Breast epithelium (tissue), 4 donors: ENCODE measurements around the gene ADAMTSL3. TPM values are rescaled to one million over a fixed set of nuclear protein-coding genes. Genes with fewer than 3 reads are reported as not detected.

Experiments used
- DNase-seq, 2 donors: peaks; one replicate each; pipeline ENCODE4 v3.0.0-alpha.2; 2019; ENCODE audit warnings: low spot score in 2 of 2
- H3K27ac ChIP-seq, 2 donors: fragments of 200-600 bp; sonication (generic) in 1 of 2; one replicate each; pipeline ENCODE4 v1.5.1; 2016 to 2019; ENCODE audit warnings: mild to moderate bottlenecking in 1 of 2
- H3K27me3 ChIP-seq, 2 donors: fragments of 200-600 bp; sonication (generic) in 1 of 2; one replicate each; pipeline versions ENCODE4 v1.5.1 to v1.6.0; 2017 to 2019; ENCODE audit warnings: control low read depth in 1 of 2, mild to moderate bottlenecking in 1 of 2
- H3K36me3 ChIP-seq: fragments of 200-600 bp; one replicate; pipeline ENCODE4 v1.5.1; 2019
- H3K4me1 ChIP-seq, 2 donors: fragments of 200-600 bp; sonication (generic); one replicate each; pipeline ENCODE4 v1.5.1; 2016 to 2019; ENCODE audit warnings: control low read depth in 1 of 2
- H3K4me3 ChIP-seq, 3 donors: fragments of 200-600 bp; sonication (generic); 1 replicate in 2 of 3; 2 replicates in 1 of 3; pipeline ENCODE4 v1.5.1; 2016 to 2019; ENCODE audit warnings: mild to moderate bottlenecking in 3 of 3, moderate library complexity in 2 of 3
- H3K9me3 ChIP-seq, 2 donors: fragments of 200-600 bp; sonication (generic) in 1 of 2; one replicate each; pipeline ENCODE4 v1.5.1; 2016 to 2019; ENCODE audit warnings: control low read depth in 1 of 2
- CTCF ChIP-seq, 3 donors: fragments of 450-650 bp; IDR thresholded peaks; one replicate each; pipeline ENCODE4 v1.5.1; 2016 to 2017; ENCODE audit warnings: antibody characterized with exemption in 3 of 3, mild to moderate bottlenecking in 3 of 3, moderate library complexity in 3 of 3
- POLR2A ChIP-seq: fragments of 450-650 bp; IDR thresholded peaks from one replicate; pipeline ENCODE4 v1.6.1; 2016; ENCODE audit warnings: antibody characterized with exemption, mild to moderate bottlenecking, moderate library complexity
- POLR2AphosphoS5 ChIP-seq, 3 donors: sonication (generic); formaldehyde crosslinking; IDR thresholded peaks; one replicate each; pipeline ENCODE4 v1.6.1; 2017; ENCODE audit warnings: antibody characterized with exemption in 3 of 3
- intact Hi-C: fragments of 100-400 bp; cut with DNase I; formaldehyde crosslinking; loops from one replicate; pipeline ENCODE4 v1.15.1; 2023; ENCODE audit warnings: low total_unique reads
- total RNA-seq, 3 donors: library from RNA; depleted of rRNA; stranded (reverse); fragments of >200 nt; gene quantifications; one replicate each; pipeline ENCODE4 v1.1.0, GENCODE V29; 2016

Gene ADAMTSL3
- total RNA-seq, 3 donors from 2014 or later, result 1.8 to 3.9 (median 2.7) TPM

- no peak for TF ChIP-seq POLR2A
- TF ChIP-seq CTCF (IDR thresholded peaks at IDR 0.05), result no peak
- TF ChIP-seq POLR2AphosphoS5 (IDR thresholded peaks at IDR 0.05), result no peak
- Histone ChIP-seq H3K4me3 (no peak overlapping the region), H3K4me1 (peaks cover 0 to 7% of the 10 kb centered on the region in 2 donors), H3K9me3 (no peaks in the 10 kb centered on the region), H3K36me3 (no peaks in the 10 kb centered on the region), H3K27me3 (no peaks in the 10 kb centered on the region), H3K27ac (no peak overlapping the region)
- DNase-seq, result no peak
- intact Hi-C loops, result no loop called here
Observed at GRCh38 chr15:83892498-83892897, 238.6 kb downstream of the ADAMTSL3 start.

GRCh38 chr15:83893308-83893707 is 239.4 kb downstream of the ADAMTSL3 start:
- Histone ChIP-seq H3K27me3 (no peaks in the 10 kb centered on the region), H3K36me3 (no peaks in the 10 kb centered on the region), H3K4me1 (peaks cover 0 to 7% of the 10 kb centered on the region in 2 donors), H3K27ac (no peak overlapping the region), H3K4me3 (no peak overlapping the region), H3K9me3 (no peaks in the 10 kb centered on the region)
- no peak for DNase-seq
- intact Hi-C loops, result no loop called here
- no peak for TF ChIP-seq POLR2A
- TF ChIP-seq POLR2AphosphoS5 (IDR thresholded peaks at IDR 0.05), result no peak
- no peak for TF ChIP-seq CTCF (IDR thresholded peaks at IDR 0.05)

GRCh38 chr15:83897037-83897436 is 243.1 kb downstream of the ADAMTSL3 start:
- no peak for DNase-seq
- intact Hi-C loops, result no loop called here
- TF ChIP-seq POLR2A (no peak), CTCF (IDR thresholded peaks at IDR 0.05) (no peak), POLR2AphosphoS5 (IDR thresholded peaks at IDR 0.05) (no peak)
- Histone ChIP-seq H3K4me1 (no peaks in the 10 kb centered on the region), H3K36me3 (no peaks in the 10 kb centered on the region), H3K4me3 (no peak overlapping the region), H3K9me3 (no peaks in the 10 kb centered on the region), H3K27me3 (no peaks in the 10 kb centered on the region), H3K27ac (no peak overlapping the region)

GRCh38 chr15:83898361-83898760 is 244.4 kb downstream of the ADAMTSL3 start:
- Histone ChIP-seq H3K36me3 (no peaks in the 10 kb centered on the region), H3K4me1 (no peaks in the 10 kb centered on the region), H3K9me3 (no peaks in the 10 kb centered on the region), H3K4me3 (no peak overlapping the region), H3K27me3 (no peaks in the 10 kb centered on the region), H3K27ac (no peak overlapping the region)
- TF ChIP-seq CTCF (IDR thresholded peaks at IDR 0.05) (no peak), POLR2AphosphoS5 (IDR thresholded peaks at IDR 0.05) (no peak)
- intact Hi-C loops, result no loop called here
- no peak for DNase-seq

- no peak for DNase-seq
- H3K9me3 ChIP-seq, result no peaks in the 10 kb centered on the region
- intact Hi-C loops, result loop anchor here (5.0 kb wide), 1 partner anchor 647 kb away; no protein-coding TSS in a partner anchor
Observed at GRCh38 chr15:83899670-83900069, 245.7 kb downstream of the ADAMTSL3 start.

More at GRCh38 chr15:83899670-83900069, 245.7 kb downstream of the ADAMTSL3 start:
- TF ChIP-seq POLR2AphosphoS5 (IDR thresholded peaks at IDR 0.05) (no peak), POLR2A (no peak), CTCF (IDR thresholded peaks at IDR 0.05) (no peak)
- Histone ChIP-seq H3K4me1 (no peaks in the 10 kb centered on the region), H3K4me3 (no peak overlapping the region), H3K27ac (no peak overlapping the region), H3K27me3 (no peaks in the 10 kb centered on the region), H3K36me3 (no peaks in the 10 kb centered on the region)
